Stomach (tissue), 9 donors: ENCODE measurements around the gene LAMC1. TPM values are rescaled to one million over a fixed set of nuclear protein-coding genes. Genes with fewer than 3 reads are reported as not detected.

Experiments used
- DNase-seq, 2 donors: peaks; one replicate each; pipeline versions ENCODE4 v3.0.0 to v3.0.0-alpha.2; 2013 to 2019
- H3K27ac ChIP-seq, 5 donors: fragments of 200-600 bp in 4 of 5; sonication (generic) in 4 of 5; one replicate each; pipeline ENCODE4 v1.5.1; 2013 to 2019; ENCODE audit warnings: mild to moderate bottlenecking in 1 of 5, moderate library complexity in 1 of 5
- H3K27me3 ChIP-seq, 3 donors: fragments of 200-600 bp; sonication (generic); one replicate each; pipeline ENCODE4 v1.5.1; 2017 to 2019; ENCODE audit warnings: mixed run types in 1 of 3
- H3K36me3 ChIP-seq, 4 donors: fragments of 200-600 bp; sonication (generic); 1 replicate in 3 of 4; 2 replicates in 1 of 4; pipeline ENCODE4 v1.5.1; 2016 to 2019
- H3K4me1 ChIP-seq, 4 donors: fragments of 200-600 bp; sonication (generic); one replicate each; pipeline ENCODE4 v1.5.1; 2016 to 2019
- H3K4me3 ChIP-seq, 4 donors: fragments of 200-600 bp; sonication (generic) in 3 of 4; one replicate each; pipeline ENCODE4 v1.5.1; 2016 to 2019; ENCODE audit warnings: mild to moderate bottlenecking in 1 of 4
- H3K9me3 ChIP-seq, 4 donors: fragments of 200-600 bp; sonication (generic); one replicate each; pipeline ENCODE4 v1.5.1; 2016 to 2019
- CTCF ChIP-seq, 7 experiments: fragments of 450-650 bp in 4 of 7; fragments of 200-600 bp in 3 of 7; sonication (generic) in 3 of 7; IDR thresholded peaks; one replicate each; pipeline ENCODE4 v1.5.1; 2016 to 2019; ENCODE audit warnings: antibody characterized with exemption in 7 of 7, control low read depth in 2 of 7, mild to moderate bottlenecking in 1 of 7
- EP300 ChIP-seq: sonication (generic); formaldehyde crosslinking; IDR thresholded peaks from one replicate; pipeline ENCODE4 v1.6.1; 2017; ENCODE audit warnings: antibody characterized with exemption
- POLR2A ChIP-seq, 4 donors: fragments of 450-650 bp; IDR thresholded peaks; one replicate each; pipeline ENCODE4 v1.6.1; 2016; ENCODE audit warnings: antibody characterized with exemption in 4 of 4, control low read depth in 2 of 4, mild to moderate bottlenecking in 1 of 4, moderate library complexity in 1 of 4
- POLR2AphosphoS5 ChIP-seq, 3 donors: sonication (generic); formaldehyde crosslinking; IDR thresholded peaks; one replicate each; pipeline ENCODE4 v1.6.1; 2016; ENCODE audit warnings: antibody characterized with exemption in 3 of 3
- WGBS, 5 donors: extraction: QIAGEN DNeasy Blood & Tissue Kit in 3 of 5; methylation state at CpG; one replicate each; pipeline versions ENCODE4 v1.1.5 to v1.1.7; 2013 to 2018; 5-methylcytosine and 5-hydroxymethylcytosine counted together
- intact Hi-C: fragments of 100-400 bp; cut with DNase I; formaldehyde crosslinking; loops from one replicate; pipeline ENCODE4 v1.15.1; 2023; ENCODE audit warnings: low total_unique reads
- polyA plus RNA-seq, 3 donors: library from polyadenylated mRNA; stranded (reverse); fragments of 200-250 nt; gene quantifications; one replicate each; pipeline ENCODE4 v1.2.3, GENCODE V29; 2013
- total RNA-seq, 5 donors: library from RNA; depleted of rRNA; stranded (reverse); fragments of >200 nt; gene quantifications; one replicate each; pipeline versions ENCODE4 v1.1.0 to v1.2.3, GENCODE V29; 2014 to 2016
- donor health status: healthy with polysubstance abuse.
- donor health status: Bipolar disorder and iron deficiency.
- donor health status: healthy.

Gene LAMC1
- total and polyA plus RNA-seq, 8 donors: 11.7 to 355 (median 142) TPM

GRCh38 chr1:182995894-182996293 is 27.3 kb upstream of the LAMC1 start:
- Histone ChIP-seq H3K27ac (no peak overlapping the region), H3K9me3 (no peaks in the 10 kb centered on the region), H3K4me3 (no peak overlapping the region), H3K4me1 (no peaks in the 10 kb centered on the region), H3K36me3 (no peaks in the 10 kb centered on the region), H3K27me3 (no peaks in the 10 kb centered on the region)
- no peak for DNase-seq
- WGBS, 5 donors: 61 to 72% (median 64%) methylated on average over 4 of the region's 4 CpGs
- intact Hi-C loops: no loop called here
- TF ChIP-seq POLR2A (IDR thresholded peaks at IDR 0.05) (no peak), EP300 (no peak), CTCF (IDR thresholded peaks at IDR 0.05) (no peak), POLR2AphosphoS5 (IDR thresholded peaks at IDR 0.05) (no peak)

- Histone ChIP-seq H3K9me3 (no peaks in the 10 kb centered on the region), H3K4me3 (no peak overlapping the region), H3K27me3 (no peaks in the 10 kb centered on the region), H3K4me1 (peaks cover 0 to under 1% (median 0%) of the 10 kb centered on the region in 4 donors), H3K27ac (no peak overlapping the region), H3K36me3 (no peaks in the 10 kb centered on the region)
- TF ChIP-seq EP300: no peak
- TF ChIP-seq CTCF (IDR thresholded peaks at IDR 0.05): no peak
- no peak for TF ChIP-seq POLR2AphosphoS5 (IDR thresholded peaks at IDR 0.05)
- TF ChIP-seq POLR2A (IDR thresholded peaks at IDR 0.05): no peak
- 68 to 84% (median 82%) methylated on average over 1 of the region's 1 CpG for WGBS, 5 donors
- DNase-seq: no peak
- intact Hi-C loops: no loop called here
Measured at GRCh38 chr1:182996816-182997215, 26.4 kb upstream of the LAMC1 start.

DNA sequence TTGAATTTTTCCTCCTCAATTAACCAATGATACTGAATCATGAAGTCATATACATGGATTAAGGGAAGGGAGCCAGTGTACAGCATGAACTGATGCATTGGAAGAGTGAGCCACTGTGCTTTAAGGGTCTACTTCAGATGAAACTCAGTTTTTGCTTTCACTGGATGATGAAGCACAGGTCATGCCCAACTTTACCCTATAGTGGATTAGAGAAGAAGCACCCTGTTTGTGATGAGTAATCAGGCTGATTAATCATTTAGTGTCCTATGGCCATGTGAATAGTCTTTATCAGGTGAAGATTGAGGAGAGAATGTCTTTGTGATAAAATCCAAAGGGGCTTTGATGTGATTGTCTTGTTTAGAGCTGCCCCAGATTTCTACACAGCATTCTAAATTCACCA is 24.7 kb upstream of the LAMC1 start:
- Histone ChIP-seq H3K4me3 (no peak overlapping the region), H3K36me3 (no peaks in the 10 kb centered on the region), H3K27ac (no peak overlapping the region), H3K27me3 (no peaks in the 10 kb centered on the region), H3K4me1 (peaks cover 0 to 4% (median 0%) of the 10 kb centered on the region in 4 donors), H3K9me3 (no peaks in the 10 kb centered on the region)
- DNase-seq: no peak
- intact Hi-C loops: no loop called here
- TF ChIP-seq POLR2AphosphoS5 (IDR thresholded peaks at IDR 0.05): no peak
- TF ChIP-seq POLR2A (IDR thresholded peaks at IDR 0.05): no peak
- TF ChIP-seq CTCF (IDR thresholded peaks at IDR 0.05): no peak
- TF ChIP-seq EP300: no peak

DNA sequence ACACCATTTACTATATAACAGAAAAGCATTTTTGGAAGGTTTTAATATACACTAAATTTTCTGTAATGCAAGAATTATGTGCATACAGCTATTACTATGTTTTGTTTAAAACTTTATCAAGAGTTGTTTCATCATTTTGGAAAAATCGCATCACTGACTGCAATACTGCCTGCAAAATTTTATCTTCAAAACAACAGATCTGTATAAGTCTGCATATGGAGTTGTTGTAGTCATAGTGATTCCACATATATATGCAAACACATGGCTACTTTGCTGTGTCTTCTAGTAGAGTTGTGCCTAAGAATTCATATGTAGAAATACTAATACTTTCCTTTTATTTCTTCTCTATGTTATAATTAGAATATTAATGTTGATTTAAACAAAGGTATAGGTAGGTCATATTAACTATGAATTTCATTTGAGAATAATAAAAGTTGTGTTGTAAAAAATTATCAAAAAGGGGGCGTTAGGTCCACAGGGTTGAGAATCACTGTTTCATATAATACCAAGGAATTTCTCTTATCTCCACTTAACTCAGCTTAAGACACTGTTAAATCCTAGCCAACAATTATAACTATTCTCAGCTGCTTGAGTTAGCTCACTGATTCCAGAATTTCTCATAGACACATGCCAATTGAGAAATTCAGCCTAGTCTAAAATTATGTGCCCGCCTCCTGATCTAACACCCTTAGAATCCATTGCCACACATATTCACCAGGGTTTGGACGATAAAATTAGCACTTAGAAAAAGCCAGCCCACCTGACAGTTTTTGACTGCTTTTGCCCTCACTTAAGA is 22.9 kb upstream of the LAMC1 start:
- Histone ChIP-seq H3K4me1 (peaks cover 0 to 4% (median 0%) of the 10 kb centered on the region in 4 donors), H3K36me3 (no peaks in the 10 kb centered on the region), H3K9me3 (no peaks in the 10 kb centered on the region), H3K4me3 (no peak overlapping the region), H3K27me3 (no peaks in the 10 kb centered on the region), H3K27ac (no peak overlapping the region)
- intact Hi-C loops: no loop called here
- TF ChIP-seq EP300: no peak
- no peak for TF ChIP-seq POLR2AphosphoS5 (IDR thresholded peaks at IDR 0.05)
- TF ChIP-seq CTCF (IDR thresholded peaks at IDR 0.05): no peak
- TF ChIP-seq POLR2A (IDR thresholded peaks at IDR 0.05): no peak
- 82 to 90% (median 87%) methylated on average over 4 of the region's 4 CpGs for WGBS, 5 donors
- no peak for DNase-seq
